ENCODE results near the gene CARM1. TPM values are rescaled to one million over a fixed set of nuclear protein-coding genes. Genes with fewer than 3 reads are reported as not detected.

The CARM1 gene
- total RNA-seq, 4 donors from 2014 or later = 6.4 to 50.4 (median 18.7) TPM

- TF ChIP-seq CTCF (IDR thresholded peaks at IDR 0.05) (no peak), POLR2A (IDR thresholded peaks at IDR 0.05) (no peak)
- Histone ChIP-seq H3K27me3 (no peaks in the 10 kb centered on the region), H3K4me1 (no peaks in the 10 kb centered on the region), H3K27ac (no peak overlapping the region), H3K4me3 (no peak overlapping the region), H3K9me3 (no peaks in the 10 kb centered on the region), H3K36me3 (no peaks in the 10 kb centered on the region)
- intact Hi-C loops (cut with DNase I; ENCODE audit: low total_unique reads) = no loop called here
- no peak for DNase-seq
These were observed 37.1 kb downstream of the CARM1 start for GRCh38 chr19:10908380-10908960.

- no peaks in the 10 kb centered on the region for H3K9me3 ChIP-seq
- TF ChIP-seq CTCF (IDR thresholded peaks at IDR 0.05) (no peak), POLR2A (IDR thresholded peaks at IDR 0.05) (no peak)
- H3K4me1 ChIP-seq = no peaks in the 10 kb centered on the region
- no peak overlapping the region for H3K27ac ChIP-seq
- no peak overlapping the region for H3K4me3 ChIP-seq
- no peak for DNase-seq
- H3K27me3 ChIP-seq = no peaks in the 10 kb centered on the region
- intact Hi-C loops (cut with DNase I; ENCODE audit: low total_unique reads) = no loop called here
- H3K36me3 ChIP-seq = no peaks in the 10 kb centered on the region
These were observed 40.4 kb downstream of the CARM1 start for GRCh38 chr19:10911579-10912363.

GRCh38 chr19:10912619-10913018 is 41.3 kb downstream of the CARM1 start:
- no peak for DNase-seq
- H3K27me3 ChIP-seq = no peaks in the 10 kb centered on the region
- no peaks in the 10 kb centered on the region for H3K36me3 ChIP-seq
- TF ChIP-seq POLR2A (IDR thresholded peaks at IDR 0.05) (no peak), CTCF (IDR thresholded peaks at IDR 0.05) (no peak)
- H3K27ac ChIP-seq = no peak overlapping the region
- no peaks in the 10 kb centered on the region for H3K4me1 ChIP-seq
- intact Hi-C loops (cut with DNase I; ENCODE audit: low total_unique reads) = no loop called here
- no peaks in the 10 kb centered on the region for H3K9me3 ChIP-seq
- no peak overlapping the region for H3K4me3 ChIP-seq

- no peak for DNase-seq
- H3K36me3 ChIP-seq = no peaks in the 10 kb centered on the region
- no peak overlapping the region for H3K4me3 ChIP-seq
- H3K27me3 ChIP-seq = no peaks in the 10 kb centered on the region
- no peak overlapping the region for H3K27ac ChIP-seq
- no peaks in the 10 kb centered on the region for H3K9me3 ChIP-seq
- intact Hi-C loops (cut with DNase I; ENCODE audit: low total_unique reads) = no loop called here
- no peaks in the 10 kb centered on the region for H3K4me1 ChIP-seq
- no peak for TF ChIP-seq POLR2A (IDR thresholded peaks at IDR 0.05)
- TF ChIP-seq CTCF (IDR thresholded peaks at IDR 0.05) = no peak
These were observed 42.5 kb downstream of the CARM1 start for GRCh38 chr19:10913716-10914340.
